GM23248 (cell line): ENCODE measurements around the gene OTOGL. TPM values are rescaled to one million over a fixed set of nuclear protein-coding genes. Genes with fewer than 3 reads are reported as not detected.

ENCODE experiments used
- DNase-seq: peaks from one replicate; pipeline ENCODE4 v3.0.0-alpha.2; 2015
- H2AFZ ChIP-seq: fragments of 200-600 bp; sonication (generic); 2 replicates; pipeline ENCODE4 v1.6.1; 2016; ENCODE audit warnings: antibody characterized with exemption
- H3F3A ChIP-seq: fragments of 200-600 bp; sonication (generic); 2 replicates; pipeline ENCODE4 v1.6.1; 2016; ENCODE audit warnings: mild to moderate bottlenecking, antibody characterized with exemption, mixed run types; ENCODE audit not compliant: insufficient read depth
- H3K27ac ChIP-seq: fragments of 200-600 bp; sonication (generic); 2 replicates; pipeline ENCODE4 v1.5.1; 2016; ENCODE audit warnings: mild to moderate bottlenecking
- H3K27me3 ChIP-seq: fragments of 200-600 bp; sonication (generic); replicated peaks from 2 replicates; pipeline ENCODE4 v1.6.1; 2016; ENCODE audit warnings: mild to moderate bottlenecking; ENCODE audit not compliant: insufficient read depth
- H3K36me3 ChIP-seq: fragments of 200-600 bp; sonication (generic); 2 replicates; pipeline ENCODE4 v1.6.1; 2016; ENCODE audit warnings: low read depth, mild to moderate bottlenecking
- H3K4me1 ChIP-seq: fragments of 200-600 bp; sonication (generic); 2 replicates; pipeline ENCODE4 v1.6.1; 2016; ENCODE audit warnings: mild to moderate bottlenecking; ENCODE audit not compliant: insufficient read depth
- H3K4me2 ChIP-seq: fragments of 200-600 bp; sonication (generic); one replicate; pipeline ENCODE4 v1.6.1; 2016; ENCODE audit warnings: mild to moderate bottlenecking; ENCODE audit not compliant: unreplicated experiment
- H3K4me3 ChIP-seq: fragments of 200-600 bp; sonication (generic); 2 replicates; pipeline ENCODE4 v1.5.1; 2016; ENCODE audit warnings: mild to moderate bottlenecking
- H3K79me2 ChIP-seq: fragments of 200-600 bp; sonication (generic); 2 replicates; pipeline ENCODE4 v1.6.1; 2016; ENCODE audit warnings: mild to moderate bottlenecking; ENCODE audit not compliant: insufficient read depth
- H3K9ac ChIP-seq: fragments of 200-600 bp; sonication (generic); 2 replicates; pipeline ENCODE4 v1.6.1; 2016; ENCODE audit warnings: mild to moderate bottlenecking
- H3K9me2 ChIP-seq: fragments of 200-600 bp; sonication (generic); 2 replicates; pipeline ENCODE4 v1.6.1; 2016; ENCODE audit warnings: mixed run types, mild to moderate bottlenecking, moderate library complexity; ENCODE audit not compliant: insufficient read depth
- H3K9me3 ChIP-seq: fragments of 200-600 bp; sonication (generic); one replicate; pipeline ENCODE4 v1.6.1; 2017; ENCODE audit warnings: low read depth
- H4K20me1 ChIP-seq: fragments of 200-600 bp; sonication (generic); 2 replicates; pipeline ENCODE4 v1.6.0; 2016; ENCODE audit not compliant: insufficient read depth
- EZH2 ChIP-seq: fragments of 200-600 bp; sonication (generic); IDR thresholded peaks from 2 replicates; pipeline ENCODE4 v1.6.1; 2018; ENCODE audit warnings: antibody characterized with exemption, mild to moderate bottlenecking; ENCODE audit not compliant: insufficient read depth, poor library complexity, severe bottlenecking
- EZH2phosphoT487 ChIP-seq: fragments of 200-600 bp; sonication (generic); IDR thresholded peaks from 2 replicates; pipeline ENCODE4 v1.6.1; 2018; ENCODE audit warnings: antibody characterized with exemption, moderate library complexity, mild to moderate bottlenecking, low read depth; ENCODE audit not compliant: insufficient read depth
- WGBS, 2 experiments: methylation state at CpG; one replicate each; pipeline ENCODE4 v1.1.6; 2015 to 2017; ENCODE audit warnings: low lambda C conversion rate in 2 of 2, low coverage in 1 of 2; ENCODE audit errors: missing lambda C conversion rate in 2 of 2; 5-methylcytosine and 5-hydroxymethylcytosine counted together
- in situ Hi-C: fragments of 300-500 bp; cut with MboI; formaldehyde crosslinking; loops from 2 replicates; pipeline ENCODE4 v1.15.0; 2020
- polyA plus RNA-seq: library from polyadenylated mRNA; unstranded; fragments of >200 nt; fragmentation: Nextera tagmentation; extraction: Ambion mirVana; gene quantifications from 2 replicates; pipeline ENCODE4 v1.2.1, GENCODE V29; 2016
- total RNA-seq: library from RNA; depleted of rRNA; stranded (reverse); fragments of >200 nt; shearing (Covaris generic); gene quantifications from 2 replicates; pipeline ENCODE4 v1.2.3, GENCODE V29; 2014

The OTOGL gene
- total and polyA plus RNA-seq, 2 experiments from 2014 or later, result under 0.01 to 0.09 TPM

DNA sequence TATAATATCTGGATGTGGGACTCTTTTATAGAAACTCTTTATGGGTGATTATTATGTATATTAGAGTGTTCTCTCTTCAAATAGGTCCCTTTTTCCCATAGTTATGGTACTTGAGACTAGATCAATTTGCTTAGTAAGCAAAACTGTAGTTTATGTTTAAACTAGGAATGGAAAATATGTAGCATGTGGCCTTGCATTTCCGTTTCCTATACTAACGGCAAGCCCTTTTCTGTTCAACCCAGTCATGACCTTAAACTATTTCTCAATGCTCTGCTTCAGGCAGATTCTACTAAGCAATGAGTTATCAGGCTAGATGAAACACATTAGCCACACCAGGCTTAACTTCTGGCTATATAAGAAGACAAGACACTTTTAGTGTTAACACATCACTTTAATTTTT lies 84.6 kb downstream of the OTOGL start:
- no peaks in the 10 kb centered on the region for H3K9me3 ChIP-seq
- H3K27me3 ChIP-seq, result no peaks in the 10 kb centered on the region
- H3K79me2 ChIP-seq, result no peaks in the 10 kb centered on the region
- TF ChIP-seq EZH2phosphoT487 (no peak), EZH2 (no peak)
- H3K36me3 ChIP-seq, result no peaks in the 10 kb centered on the region
- peaks cover 47% of the 10 kb centered on the region for H3K4me1 ChIP-seq
- H3K9ac ChIP-seq, result no peak overlapping the region
- peak overlapping the region; percentile 55 for H3K27ac ChIP-seq
- in situ Hi-C loops, result loop anchor here (10.0 kb wide), 2 partner anchors 629 to 769 kb away; no protein-coding TSS in a partner anchor
- WGBS, 2 experiments, result 49 to 63% methylated on average over 2 of the region's 2 CpGs
- peak overlapping the region; percentile 40; the same call in 1 of the 2 replicates for H2AFZ ChIP-seq
- peaks cover 34% of the 10 kb centered on the region for H3F3A ChIP-seq
- peak overlapping the region; percentile 3 for H3K4me2 ChIP-seq
- no peaks in the 10 kb centered on the region for H4K20me1 ChIP-seq
- no peaks in the 10 kb centered on the region for H3K9me2 ChIP-seq
- peak; percentile 68 for DNase-seq
- no peak overlapping the region for H3K4me3 ChIP-seq

- Histone ChIP-seq H3K9ac (no peak overlapping the region), H4K20me1 (no peaks in the 10 kb centered on the region), H3K27ac (peak overlapping the region; percentile 55; the same call in 1 of the 2 replicates), H3K27me3 (no peaks in the 10 kb centered on the region), H3K4me1 (peaks cover 54% of the 10 kb centered on the region), H3K9me3 (no peaks in the 10 kb centered on the region), H3K9me2 (no peaks in the 10 kb centered on the region), H3K4me2 (no peak overlapping the region), H3K4me3 (no peak overlapping the region), H2AFZ (0 out of 2 replicates have a peak overlapping the region, but pooled peaks have one; percentile 40), H3F3A (peaks cover 44% of the 10 kb centered on the region), H3K36me3 (no peaks in the 10 kb centered on the region), H3K79me2 (no peaks in the 10 kb centered on the region)
- DNase-seq, result peak; percentile 44
- 40 to 46% methylated on average over 2 of the region's 2 CpGs for WGBS, 2 experiments
- in situ Hi-C loops, result loop anchor here (10.0 kb wide), 2 partner anchors 630 to 770 kb away; no protein-coding TSS in a partner anchor
- no peak for TF ChIP-seq EZH2
- TF ChIP-seq EZH2phosphoT487, result no peak
Measured at GRCh38 chr12:80184926-80185325, 85.6 kb downstream of the OTOGL start.

- 4 to 6% methylated on average over 2 of the region's 2 CpGs for WGBS, 2 experiments
- Histone ChIP-seq H3K4me2 (peak overlapping the region; percentile 91), H3F3A (peaks cover 47% of the 10 kb centered on the region)
Measured at GRCh38 chr12:80186727-80187217, 87.4 kb downstream of the OTOGL start.

GRCh38 chr12:80187660-80188090 lies 88.3 kb downstream of the OTOGL start:
- TF ChIP-seq EZH2, result no peak
- no peak for TF ChIP-seq EZH2phosphoT487
- H3K4me2 ChIP-seq, result peak overlapping the region; percentile 35
- peaks cover 56% of the 10 kb centered on the region for H3K4me1 ChIP-seq
- peak overlapping the region; percentile 89 for H2AFZ ChIP-seq
- DNase-seq, result peak; percentile 41
- H3K27me3 ChIP-seq, result no peaks in the 10 kb centered on the region
- no peaks in the 10 kb centered on the region for H3K9me2 ChIP-seq
- in situ Hi-C loops, result loop anchor here (10.0 kb wide), 2 partner anchors 633 to 773 kb away; no protein-coding TSS in a partner anchor
- no peak overlapping the region for H3K4me3 ChIP-seq
- H3F3A ChIP-seq, result peaks cover 47% of the 10 kb centered on the region
- no peaks in the 10 kb centered on the region for H4K20me1 ChIP-seq
- peak overlapping the region; percentile 92 for H3K27ac ChIP-seq
- H3K36me3 ChIP-seq, result no peaks in the 10 kb centered on the region
- no peaks in the 10 kb centered on the region for H3K9me3 ChIP-seq
- peak overlapping the region; percentile 70 for H3K9ac ChIP-seq
- 48 to 62% methylated on average over 2 of the region's 2 CpGs for WGBS, 2 experiments
- H3K79me2 ChIP-seq, result no peaks in the 10 kb centered on the region

More at GRCh38 chr12:80186727-80187217, 87.4 kb downstream of the OTOGL start:
- Histone ChIP-seq H2AFZ (peak overlapping the region; percentile 89), H3K79me2 (no peaks in the 10 kb centered on the region), H3K9me3 (no peaks in the 10 kb centered on the region), H3K36me3 (no peaks in the 10 kb centered on the region), H3K9ac (peak overlapping the region; percentile 70), H3K27me3 (no peaks in the 10 kb centered on the region), H3K4me3 (peak overlapping the region; percentile 54), H3K27ac (peak overlapping the region; percentile 92), H3K4me1 (peaks cover 56% of the 10 kb centered on the region), H3K9me2 (no peaks in the 10 kb centered on the region), H4K20me1 (no peaks in the 10 kb centered on the region)
- in situ Hi-C loops, result loop anchor here (10.0 kb wide), 2 partner anchors 632 to 772 kb away; no protein-coding TSS in a partner anchor
- TF ChIP-seq EZH2phosphoT487 (no peak), EZH2 (no peak)
- peak; percentile 97 for DNase-seq
